Transverse colon (tissue), 4 donors: ENCODE measurements around the gene ALPG.

ENCODE experiments used
- CTCF ChIP-seq, 5 experiments: fragments of 200-600 bp in 3 of 5; fragments of 450-650 bp in 2 of 5; sonication (generic) in 3 of 5; IDR thresholded peaks; 1 replicate in 2 of 5; 2 replicates in 3 of 5; pipeline ENCODE4 v1.5.1; 2016 to 2017; ENCODE audit warnings: antibody characterized with exemption in 5 of 5, inconsistent platforms in 3 of 5, mild to moderate bottlenecking in 2 of 5, moderate library complexity in 1 of 5
- POLR2A ChIP-seq: fragments of 450-650 bp; IDR thresholded peaks from one replicate; pipeline ENCODE4 v1.6.1; 2016; ENCODE audit warnings: antibody characterized with exemption, mild to moderate bottlenecking, moderate library complexity
- POLR2AphosphoS5 ChIP-seq, 3 donors: sonication (generic); formaldehyde crosslinking; IDR thresholded peaks; one replicate each; pipeline ENCODE4 v1.6.1; 2016; ENCODE audit warnings: antibody characterized with exemption in 3 of 3

DNA sequence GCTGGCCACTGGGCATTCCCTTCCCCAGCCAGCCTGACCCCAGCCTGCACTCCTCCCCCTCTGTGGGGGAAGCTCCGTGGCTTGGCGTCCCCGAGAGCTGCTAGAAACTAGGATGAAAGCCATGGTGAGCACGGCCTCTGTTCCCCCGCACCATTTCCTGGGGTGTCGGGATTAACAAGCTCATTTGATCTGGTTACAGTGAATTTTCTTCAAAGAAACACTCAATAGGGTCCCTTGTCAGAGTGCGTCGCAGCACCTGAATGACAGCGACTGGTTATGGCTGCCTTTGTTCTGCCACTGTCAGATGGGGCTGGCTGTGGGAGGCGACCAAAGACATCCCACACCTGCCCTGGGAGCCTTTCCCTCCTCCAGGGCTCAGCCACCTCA lies 41.7 kb downstream of the ALPG start:
- TF ChIP-seq CTCF (IDR thresholded peaks at IDR 0.05) (no peak), POLR2AphosphoS5 (IDR thresholded peaks at IDR 0.05) (no peak), POLR2A (no peak)
